ENCODE measurements around the gene PXDC1.

The PXDC1 gene

GRCh38 chr6:3746696-3747095 lies 4.8 kb downstream of the PXDC1 start:
- no peak for DNase-seq (ENCODE audit: low spot score)

- no peak for DNase-seq (ENCODE audit: low spot score)
These were observed 5.3 kb downstream of the PXDC1 start for GRCh38 chr6:3746119-3746691.

- DNase-seq (ENCODE audit: low spot score) = no peak
These were observed 5.9 kb downstream of the PXDC1 start for GRCh38 chr6:3745566-3746118.

GRCh38 chr6:3744901-3745470 lies 6.5 kb downstream of the PXDC1 start:
- no peak for DNase-seq (ENCODE audit: low spot score)

GRCh38 chr6:3744211-3744900 lies 7.2 kb downstream of the PXDC1 start:
- DNase-seq (ENCODE audit: low spot score) = no peak

GRCh38 chr6:3743541-3743940 lies 8.0 kb downstream of the PXDC1 start:
- DNase-seq (ENCODE audit: low spot score) = no peak

GRCh38 chr6:3742426-3743344 lies 8.8 kb downstream of the PXDC1 start:
- DNase-seq (ENCODE audit: low spot score) = peak; percentile 82

- no peak for DNase-seq (ENCODE audit: low spot score)
These were observed 9.5 kb downstream of the PXDC1 start for GRCh38 chr6:3742076-3742425.

GRCh38 chr6:3741477-3741871 lies 10.0 kb downstream of the PXDC1 start:
- DNase-seq (ENCODE audit: low spot score) = no peak

- DNase-seq (ENCODE audit: low spot score) = no peak
These were observed 10.7 kb downstream of the PXDC1 start for GRCh38 chr6:3740551-3741476.

GRCh38 chr6:3739311-3739897 lies 12.1 kb downstream of the PXDC1 start:
- no peak for DNase-seq (ENCODE audit: low spot score)

GRCh38 chr6:3738381-3739131 lies 13.0 kb downstream of the PXDC1 start:
- no peak for DNase-seq (ENCODE audit: low spot score)

- no peak for DNase-seq (ENCODE audit: low spot score)
These were observed 13.7 kb downstream of the PXDC1 start for GRCh38 chr6:3737831-3738210.

GRCh38 chr6:3737149-3737830 lies 14.2 kb downstream of the PXDC1 start:
- DNase-seq (ENCODE audit: low spot score) = no peak

- no peak for DNase-seq (ENCODE audit: low spot score)
These were observed 16.4 kb downstream of the PXDC1 start for GRCh38 chr6:3735029-3735605.

GRCh38 chr6:3734023-3734422 lies 17.5 kb downstream of the PXDC1 start:
- no peak for DNase-seq (ENCODE audit: low spot score)

- no peak for DNase-seq (ENCODE audit: low spot score)
These were observed 18.1 kb downstream of the PXDC1 start for GRCh38 chr6:3733321-3733925.

- peak; percentile 74 for DNase-seq (ENCODE audit: low spot score)
These were observed 19.0 kb downstream of the PXDC1 start for GRCh38 chr6:3732345-3733141.
